Uterus (tissue), 4 donors: ENCODE data around the gene BTBD2. TPM values are rescaled to one million over a fixed set of nuclear protein-coding genes. Genes with fewer than 3 reads are reported as not detected.

Experiments used
- DNase-seq, 2 donors: peaks; one replicate each; pipeline ENCODE4 v3.0.0-alpha.2; 2019 to 2020
- H3K27ac ChIP-seq, 2 donors: fragments of 200-600 bp; sonication (generic); 1 replicate in 1 of 2; 2 replicates in 1 of 2; pipeline ENCODE4 v1.5.1; 2016 to 2018
- H3K27me3 ChIP-seq, 2 donors: fragments of 200-600 bp; sonication (generic); one replicate each; pipeline ENCODE4 v1.5.1; 2018 to 2019; ENCODE audit warnings: control low read depth in 1 of 2
- H3K36me3 ChIP-seq, 2 donors: fragments of 200-600 bp; sonication (generic); one replicate each; pipeline ENCODE4 v1.5.1; 2019; ENCODE audit warnings: control low read depth in 1 of 2
- H3K4me1 ChIP-seq, 2 donors: fragments of 200-600 bp; sonication (generic); one replicate each; pipeline ENCODE4 v1.5.1; 2018 to 2019; ENCODE audit warnings: control low read depth in 1 of 2
- H3K4me3 ChIP-seq, 2 donors: fragments of 200-600 bp; sonication (generic); 1 replicate in 1 of 2; 2 replicates in 1 of 2; pipeline ENCODE4 v1.5.1; 2018 to 2019; ENCODE audit warnings: mild to moderate bottlenecking in 1 of 2
- H3K9me3 ChIP-seq, 2 donors: fragments of 200-600 bp; sonication (generic); one replicate each; pipeline ENCODE4 v1.5.1; 2019; ENCODE audit warnings: control low read depth in 1 of 2
- POLR2A ChIP-seq, 2 donors: fragments of 450-650 bp; IDR thresholded peaks; one replicate each; pipeline ENCODE4 v1.6.1; 2016; ENCODE audit warnings: antibody characterized with exemption in 2 of 2, mild to moderate bottlenecking in 1 of 2, moderate library complexity in 1 of 2
- intact Hi-C: fragments of 100-400 bp; cut with DNase I; formaldehyde crosslinking; loops from one replicate; pipeline ENCODE4 v1.15.1; 2023; ENCODE audit warnings: low total_unique reads
- total RNA-seq, 4 donors: library from RNA; depleted of rRNA in 3 of 4; stranded (reverse); fragments of >200 nt in 3 of 4; gene quantifications; one replicate each; pipeline versions ENCODE4 v1.1.0 to v1.2.4, GENCODE V29; 2014 to 2023
- TF ChIP-seq, protein P1 (sequence below), 4 experiments: fragments of 200-600 bp in 2 of 4; fragments of 450-650 bp in 2 of 4; sonication (generic) in 2 of 4; IDR thresholded peaks; one replicate each; pipeline ENCODE4 v1.5.1; 2016 to 2019; ENCODE audit warnings: antibody characterized with exemption in 4 of 4, mild to moderate bottlenecking in 2 of 4, moderate library complexity in 1 of 4
- donor health status: DM: yes; HTN: yes; CAD: no.

The BTBD2 gene
- total RNA-seq, result 100 to 1,000 TPM in 1 of 4 donors, 10 to 100 TPM in 3; 48.2 to 105 (median 61.8) TPM

DNA sequence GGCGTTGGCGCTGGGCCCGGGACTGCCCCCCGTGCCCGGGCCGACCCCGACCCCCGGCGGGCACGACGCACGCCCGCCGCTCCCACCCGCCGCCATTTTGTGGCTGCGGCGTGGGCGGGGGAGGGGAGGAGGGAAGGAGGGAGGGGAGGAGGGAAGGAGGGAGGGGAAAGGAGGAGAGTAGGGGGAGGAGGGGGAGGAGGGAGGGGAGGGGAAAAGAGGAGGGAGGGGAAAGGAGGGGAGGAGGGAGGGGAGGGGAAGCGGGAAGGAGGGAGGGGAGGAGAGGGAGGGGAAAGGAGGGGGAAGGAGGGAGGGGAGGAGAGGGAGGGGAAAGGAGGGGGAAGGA is at the start of gene BTBD2:
Gene BTBD2 (minus strand): TSS at position 107 of the 343 bp plus-strand sequence. CDS start 11 bp downstream, at position 96.
- TF ChIP-seq POLR2A (IDR thresholded peaks at IDR 0.05), result no peak
- TF ChIP-seq, protein P1, sequence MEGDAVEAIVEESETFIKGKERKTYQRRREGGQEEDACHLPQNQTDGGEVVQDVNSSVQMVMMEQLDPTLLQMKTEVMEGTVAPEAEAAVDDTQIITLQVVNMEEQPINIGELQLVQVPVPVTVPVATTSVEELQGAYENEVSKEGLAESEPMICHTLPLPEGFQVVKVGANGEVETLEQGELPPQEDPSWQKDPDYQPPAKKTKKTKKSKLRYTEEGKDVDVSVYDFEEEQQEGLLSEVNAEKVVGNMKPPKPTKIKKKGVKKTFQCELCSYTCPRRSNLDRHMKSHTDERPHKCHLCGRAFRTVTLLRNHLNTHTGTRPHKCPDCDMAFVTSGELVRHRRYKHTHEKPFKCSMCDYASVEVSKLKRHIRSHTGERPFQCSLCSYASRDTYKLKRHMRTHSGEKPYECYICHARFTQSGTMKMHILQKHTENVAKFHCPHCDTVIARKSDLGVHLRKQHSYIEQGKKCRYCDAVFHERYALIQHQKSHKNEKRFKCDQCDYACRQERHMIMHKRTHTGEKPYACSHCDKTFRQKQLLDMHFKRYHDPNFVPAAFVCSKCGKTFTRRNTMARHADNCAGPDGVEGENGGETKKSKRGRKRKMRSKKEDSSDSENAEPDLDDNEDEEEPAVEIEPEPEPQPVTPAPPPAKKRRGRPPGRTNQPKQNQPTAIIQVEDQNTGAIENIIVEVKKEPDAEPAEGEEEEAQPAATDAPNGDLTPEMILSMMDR (IDR thresholded peaks at IDR 0.05), result no peak
- Histone ChIP-seq H3K27ac (peak within 1 kb of the TSS; percentile 88), H3K4me1 (peaks cover 0 to 7% of the 10 kb centered on the region in 2 donors), H3K4me3 (peak within 1 kb of the TSS; percentile 35 to 63), H3K27me3 (no peaks in the 10 kb centered on the region), H3K36me3 (no peaks in the 10 kb centered on the region), H3K9me3 (no peaks in the 10 kb centered on the region)
- peak; percentile 60 to 78 for DNase-seq
- intact Hi-C loops, result no loop called here

DNA sequence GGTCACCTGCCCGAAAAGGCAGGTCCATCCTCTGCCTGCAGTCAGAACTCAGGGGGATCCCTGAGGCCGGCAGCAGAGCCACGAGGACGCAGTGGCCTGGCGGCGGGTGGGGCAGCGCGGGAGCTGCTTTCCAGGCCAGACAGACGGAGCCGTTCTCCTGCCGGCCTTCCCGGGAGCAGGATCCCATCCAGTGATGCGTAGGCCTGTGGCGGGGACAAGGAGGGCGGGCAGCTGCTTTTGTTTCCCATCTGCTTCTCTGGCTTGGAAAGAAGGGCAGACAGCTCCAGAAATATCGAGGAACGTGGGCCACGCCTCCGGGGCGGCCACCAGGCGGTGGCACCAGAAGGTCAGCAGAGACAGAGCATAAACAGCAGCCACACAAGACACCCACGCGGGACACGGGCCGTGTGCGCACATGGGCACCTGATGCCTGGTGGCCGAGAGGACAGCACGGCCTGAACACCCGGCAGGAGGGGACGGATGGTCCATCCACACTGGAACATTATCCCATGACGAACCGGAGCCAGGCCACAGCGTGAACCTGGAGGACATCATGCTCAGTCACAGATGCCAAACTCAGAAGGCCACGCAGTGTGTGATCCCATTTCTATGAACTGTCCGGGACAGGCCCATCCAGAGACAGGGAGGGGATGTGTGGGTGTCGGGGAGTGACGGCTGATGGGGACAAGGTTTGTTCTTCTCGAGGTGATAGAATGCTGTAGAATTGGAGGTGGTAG is 49.4 kb upstream of the BTBD2 start:
- Histone ChIP-seq H3K9me3 (no peaks in the 10 kb centered on the region), H3K27me3 (no peaks in the 10 kb centered on the region), H3K27ac (peak overlapping the region; percentile 55 to 61), H3K4me1 (peaks cover 4 to 22% of the 10 kb centered on the region in 2 donors), H3K36me3 (no peaks in the 10 kb centered on the region), H3K4me3 (no peak overlapping the region)
- TF ChIP-seq, protein P1 (IDR thresholded peaks at IDR 0.05), result peak in 1 of 4 experiments; percentile 30
- TF ChIP-seq POLR2A (IDR thresholded peaks at IDR 0.05), result peak in 1 of 2 donors; percentile 18
- intact Hi-C loops, result no loop called here
- DNase-seq, result no peak

DNA sequence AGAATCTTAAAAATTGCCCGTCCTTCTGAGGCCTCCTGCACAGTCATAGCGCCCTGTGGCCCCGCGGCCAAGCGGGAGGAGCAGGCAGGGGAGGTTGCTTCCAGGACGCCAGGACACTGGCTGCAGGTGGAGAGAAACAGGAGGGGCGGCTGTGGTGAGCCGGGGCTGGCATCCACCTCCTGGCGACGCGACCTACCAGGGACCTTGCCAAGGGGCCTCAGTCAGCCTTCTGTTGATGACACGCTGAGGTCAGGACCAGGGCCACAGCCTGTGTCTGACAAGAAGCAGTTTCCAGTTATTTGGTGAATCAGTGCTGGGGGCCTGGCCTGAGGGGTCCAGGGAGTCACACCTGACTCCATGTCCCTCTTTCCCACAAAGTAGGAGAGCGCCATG is 48.9 kb upstream of the BTBD2 start:
- no peaks in the 10 kb centered on the region for H3K36me3 ChIP-seq
- no peak overlapping the region for H3K4me3 ChIP-seq
- H3K4me1 ChIP-seq, result peaks cover 10 to 20% of the 10 kb centered on the region in 2 donors
- no peaks in the 10 kb centered on the region for H3K27me3 ChIP-seq
- TF ChIP-seq, protein P1 (IDR thresholded peaks at IDR 0.05), result no peak
- no peak for TF ChIP-seq POLR2A (IDR thresholded peaks at IDR 0.05)
- H3K9me3 ChIP-seq, result no peaks in the 10 kb centered on the region
- intact Hi-C loops, result no loop called here
- H3K27ac ChIP-seq, result peak overlapping the region; percentile 55 to 61
- DNase-seq, result no peak

DNA sequence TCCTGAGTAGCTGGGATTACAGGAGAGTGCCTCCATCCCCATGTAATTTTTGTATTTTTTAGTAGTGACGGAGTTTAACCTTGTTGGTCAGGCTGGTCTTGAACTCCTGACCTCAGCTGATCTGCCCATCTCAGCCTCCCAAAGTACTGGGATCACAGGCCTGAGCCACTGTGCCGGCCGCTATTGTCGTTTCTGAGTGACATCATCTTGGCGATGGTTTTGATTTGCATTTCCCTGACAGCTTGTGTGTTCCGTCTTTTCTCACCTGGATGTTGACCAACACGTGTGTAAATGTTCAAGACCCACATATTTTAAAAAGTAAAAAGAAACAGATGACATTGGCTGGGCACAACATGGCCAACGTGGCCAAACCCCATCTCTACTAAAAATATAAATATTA is 48.3 kb upstream of the BTBD2 start:
- Histone ChIP-seq H3K27ac (peak overlapping the region in 1 of 2 donors; percentile 55), H3K36me3 (no peaks in the 10 kb centered on the region), H3K4me3 (no peak overlapping the region), H3K9me3 (no peaks in the 10 kb centered on the region), H3K27me3 (no peaks in the 10 kb centered on the region), H3K4me1 (peaks cover 13 to 20% of the 10 kb centered on the region in 2 donors)
- DNase-seq, result no peak
- no peak for TF ChIP-seq POLR2A (IDR thresholded peaks at IDR 0.05)
- intact Hi-C loops, result no loop called here

DNA sequence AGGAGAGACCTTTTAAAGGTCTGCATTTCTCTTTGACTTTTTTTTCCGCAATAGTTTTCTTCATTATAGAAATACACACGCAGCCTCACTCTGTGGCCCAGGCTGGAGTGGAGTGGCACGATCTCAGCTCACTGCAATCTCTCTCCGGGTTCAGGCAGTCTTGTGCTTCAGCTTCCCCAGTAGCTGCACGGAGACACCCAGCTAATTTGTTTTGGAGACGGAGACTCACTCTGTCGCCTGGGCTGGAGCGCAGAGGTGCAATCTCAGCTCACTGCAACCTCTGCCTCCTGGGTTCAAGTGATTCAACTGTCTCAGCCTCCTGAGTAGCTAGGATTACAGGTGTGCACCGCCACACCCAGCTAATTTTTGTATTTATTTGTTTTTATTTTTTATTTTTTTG is 47.3 kb upstream of the BTBD2 start:
- H3K9me3 ChIP-seq, result no peaks in the 10 kb centered on the region
- no peaks in the 10 kb centered on the region for H3K36me3 ChIP-seq
- no peaks in the 10 kb centered on the region for H3K27me3 ChIP-seq
- peaks cover 13 to 20% of the 10 kb centered on the region in 2 donors for H3K4me1 ChIP-seq
- TF ChIP-seq, protein P1 (IDR thresholded peaks at IDR 0.05), result no peak
- TF ChIP-seq POLR2A (IDR thresholded peaks at IDR 0.05), result no peak
- no peak overlapping the region for H3K4me3 ChIP-seq
- peak overlapping the region in 1 of 2 donors; percentile 100 for H3K27ac ChIP-seq
- intact Hi-C loops, result no loop called here
- no peak for DNase-seq
